A549 (cell line): ENCODE measurements around the gene PMIS2. TPM values are rescaled to one million over a fixed set of nuclear protein-coding genes. Genes with fewer than 3 reads are reported as not detected.

Source experiments
- ATAC-seq, 2 experiments: fragments of 200-7000 bp in 1 of 2; fragments of >200 bp in 1 of 2; cut with Nextera tagmentation in 1 of 2; cut with Tn5 transposase in 1 of 2; 3 replicates each; pipeline versions ENCODE4 v1.8.0 to v1.9.1; 2018 to 2020; ENCODE audit warnings: mild to moderate bottlenecking in 1 of 2, moderate library complexity in 1 of 2
- CTCF ChIA-PET: fragments of 300-600 bp; sonication (Branson Sonifier 250); formaldehyde crosslinking; extraction: SDS; loops from one replicate; lab custom pipeline; 2021; ENCODE audit warnings: antibody characterized with exemption, inconsistent platforms; lab: Yijun Ruan, JAX
- POLR2A ChIA-PET: fragments of 350-600 bp; formaldehyde crosslinking; extraction: SDS; loops from one replicate; lab custom pipeline; 2021; ENCODE audit warnings: antibody characterized with exemption, inconsistent platforms; lab: Yijun Ruan, JAX
- DNase-seq, 2 experiments: peaks; one replicate each; pipeline versions ENCODE4 v3.0.0 to v3.0.0-alpha.2; 2011 to 2016; ENCODE audit warnings: low read depth in 1 of 2, low spot score in 1 of 2
- FAIRE-seq: peaks from 2 replicates; lab custom pipeline; 2011; peaks lifted over from hg19 to GRCh38; lab: Jason Lieb, UNC
- H3K27ac ChIP-seq, 2 experiments: fragments of >200 bp; sonication (Bioruptor Twin); formaldehyde crosslinking; 3 replicates each; pipeline ENCODE4 v1.5.1; 2016 to 2017
- H3K4me1 ChIP-seq: fragments of >200 bp; sonication (Bioruptor Twin); formaldehyde crosslinking; 3 replicates; pipeline ENCODE4 v1.6.1; 2016
- H3K4me2 ChIP-seq: fragments of >200 bp; sonication (Bioruptor Twin); formaldehyde crosslinking; 3 replicates; pipeline ENCODE4 v1.6.1; 2016
- H3K4me3 ChIP-seq: fragments of >200 bp; sonication (Bioruptor Twin); formaldehyde crosslinking; 3 replicates; pipeline ENCODE4 v1.5.1; 2016
- H3K9me3 ChIP-seq: fragments of >200 bp; sonication (Bioruptor Twin); formaldehyde crosslinking; 3 replicates; pipeline ENCODE4 v1.6.1; 2016
- BHLHE40 ChIP-seq: IDR thresholded peaks from 2 replicates; pipeline ENCODE4 v1.6.1; 2012; ENCODE audit warnings: low read depth, low read length, inconsistent platforms
- CBX8 ChIP-seq: fragments of 200-600 bp; sonication (generic); IDR thresholded peaks from 2 replicates; pipeline ENCODE4 v1.6.1; 2016
- CEBPB ChIP-seq, 2 experiments: fragments of >200 bp in 1 of 2; sonication (Bioruptor Twin) in 1 of 2; formaldehyde crosslinking in 1 of 2; IDR thresholded peaks; 2 replicates each; pipeline ENCODE4 v1.6.1; 2012 to 2016
- CTCF ChIP-seq: fragments of >200 bp; sonication (Bioruptor Twin); formaldehyde crosslinking; IDR thresholded peaks from 3 replicates; pipeline ENCODE4 v1.5.1; 2016
- E2F6 ChIP-seq: IDR thresholded peaks from 2 replicates; pipeline ENCODE4 v1.6.1; 2012; ENCODE audit warnings: low read depth, borderline replicate concordance
- EHMT2 ChIP-seq: fragments of 200-600 bp; sonication (generic); IDR thresholded peaks from 2 replicates; pipeline ENCODE4 v1.6.1; 2016; ENCODE audit warnings: antibody characterized with exemption, low read depth, mild to moderate bottlenecking, moderate library complexity
- EP300 ChIP-seq, 2 experiments: fragments of >200 bp; sonication (Bioruptor Twin); formaldehyde crosslinking; IDR thresholded peaks; 2 replicates in 1 of 2; 3 replicates in 1 of 2; pipeline ENCODE4 v1.6.1; 2016 to 2017
- ESRRA ChIP-seq: fragments of 150-350 bp; IDR thresholded peaks from 2 replicates; pipeline ENCODE4 v1.6.1; 2014; ENCODE audit warnings: mild to moderate bottlenecking, low read length, borderline replicate concordance
- FOSB ChIP-seq: fragments of 250-450 bp; sonication (Bioruptor Pico); IDR thresholded peaks from 2 replicates; pipeline ENCODE4 v1.5.0; 2020; ENCODE audit warnings: mild to moderate bottlenecking, moderate library complexity
- FOXS1 ChIP-seq: fragments of 250-450 bp; sonication (Bioruptor Pico); IDR thresholded peaks from 2 replicates; pipeline ENCODE4 v1.5.0; 2020; ENCODE audit warnings: mild to moderate bottlenecking, moderate library complexity
- GATA3 ChIP-seq: IDR thresholded peaks from 2 replicates; pipeline ENCODE4 v1.6.1; 2012; ENCODE audit warnings: borderline replicate concordance
- HDAC2 ChIP-seq: fragments of 200-600 bp; sonication (generic); IDR thresholded peaks from 2 replicates; pipeline ENCODE4 v1.6.1; 2016
- HEYL ChIP-seq: fragments of 250-450 bp; sonication (Bioruptor Pico); IDR thresholded peaks from 2 replicates; pipeline ENCODE4 v1.8.0; 2021; ENCODE audit warnings: mild to moderate bottlenecking, moderate library complexity
- HOXA7 ChIP-seq: fragments of 250-450 bp; sonication (Bioruptor Pico); IDR thresholded peaks from 2 replicates; pipeline ENCODE4 v1.5.0; 2020; ENCODE audit warnings: mild to moderate bottlenecking, moderate library complexity
- HOXB13 ChIP-seq: fragments of 250-450 bp; sonication (Bioruptor Pico); IDR thresholded peaks from 2 replicates; pipeline ENCODE4 v1.5.0; 2020; ENCODE audit warnings: low read depth, mild to moderate bottlenecking, moderate library complexity
- HOXB5 ChIP-seq: fragments of 250-450 bp; sonication (Bioruptor Pico); IDR thresholded peaks from 2 replicates; pipeline ENCODE4 v1.5.0; 2020; ENCODE audit warnings: mild to moderate bottlenecking, moderate library complexity
- JUN ChIP-seq, 2 experiments: fragments of >200 bp; sonication (Bioruptor Twin); formaldehyde crosslinking; IDR thresholded peaks; 2 replicates in 1 of 2; 3 replicates in 1 of 2; pipeline ENCODE4 v1.6.1; 2016 to 2017
- JUNB ChIP-seq: fragments of >200 bp; sonication (Bioruptor Twin); formaldehyde crosslinking; IDR thresholded peaks from 2 replicates; pipeline ENCODE4 v1.6.1; 2016
- KDM1A ChIP-seq: fragments of 200-600 bp; sonication (generic); IDR thresholded peaks from 2 replicates; pipeline ENCODE4 v1.6.1; 2016; ENCODE audit warnings: low read depth, mild to moderate bottlenecking
- MAFK ChIP-seq: fragments of 450-650 bp; IDR thresholded peaks from 2 replicates; pipeline ENCODE4 v1.6.1; 2014; ENCODE audit not compliant: partially characterized antibody
- MAZ ChIP-seq: fragments of 150-350 bp; IDR thresholded peaks from 2 replicates; pipeline ENCODE4 v1.6.1; 2014; ENCODE audit warnings: antibody characterized with exemption, low read depth, low read length, borderline replicate concordance
- MYC ChIP-seq: IDR thresholded peaks from 2 replicates; pipeline ENCODE4 v1.6.1; 2012; ENCODE audit warnings: mild to moderate bottlenecking, inconsistent platforms, low read length, improper control_type of control experiment, borderline replicate concordance
- NFE2L2 ChIP-seq: fragments of 150-350 bp; conservative IDR thresholded peaks from 2 replicates; pipeline ENCODE4 v1.6.1; 2014; ENCODE audit warnings: low read length
- PBX3 ChIP-seq: IDR thresholded peaks from 2 replicates; pipeline ENCODE4 v1.6.1; 2012
- PHF8 ChIP-seq: fragments of 200-600 bp; sonication (generic); IDR thresholded peaks from 2 replicates; pipeline ENCODE4 v1.6.1; 2016; ENCODE audit warnings: low read depth, mild to moderate bottlenecking, antibody characterized with exemption, moderate library complexity, borderline replicate concordance
- POLR2A ChIP-seq: IDR thresholded peaks from 2 replicates; pipeline ENCODE4 v1.6.1; 2012; ENCODE audit warnings: mild to moderate bottlenecking, low read length
- POLR2AphosphoS2 ChIP-seq: conservative IDR thresholded peaks from 2 replicates; pipeline ENCODE4 v1.6.1; 2012; ENCODE audit warnings: low read length, improper control_type of control experiment, inconsistent platforms
- RAD21 ChIP-seq, 2 experiments: fragments of >200 bp in 1 of 2; sonication (Bioruptor Twin) in 1 of 2; formaldehyde crosslinking in 1 of 2; IDR thresholded peaks in 1 of 2; conservative IDR thresholded peaks in 1 of 2; 2 replicates in 1 of 2; 3 replicates in 1 of 2; pipeline ENCODE4 v1.6.1; 2012 to 2018; ENCODE audit warnings: inconsistent platforms in 1 of 2
- RFX5 ChIP-seq: fragments of 450-650 bp; IDR thresholded peaks from 2 replicates; pipeline ENCODE4 v1.7.1; 2014; ENCODE audit warnings: antibody characterized with exemption, mild to moderate bottlenecking, moderate library complexity
- RNF2 ChIP-seq: fragments of 200-600 bp; sonication (generic); IDR thresholded peaks from 2 replicates; pipeline ENCODE4 v1.6.1; 2016; ENCODE audit warnings: low read depth, mild to moderate bottlenecking, antibody characterized with exemption, moderate library complexity, borderline replicate concordance
- SMC3 ChIP-seq: fragments of >200 bp; sonication (Bioruptor Twin); formaldehyde crosslinking; IDR thresholded peaks from 3 replicates; pipeline ENCODE4 v1.6.1; 2018; ENCODE audit warnings: inconsistent platforms
- SREBF2 ChIP-seq: fragments of 450-650 bp; IDR thresholded peaks from 2 replicates; pipeline ENCODE4 v1.6.1; 2014; ENCODE audit warnings: mild to moderate bottlenecking, moderate library complexity
- TP53 ChIP-seq: fragments of 250-450 bp; sonication (Bioruptor Pico); IDR thresholded peaks from 2 replicates; pipeline ENCODE4 v1.5.0; 2021; ENCODE audit warnings: mild to moderate bottlenecking, moderate library complexity
- ZC3H11A ChIP-seq: fragments of 450-650 bp; IDR thresholded peaks from 2 replicates; pipeline ENCODE4 v1.6.1; 2014; ENCODE audit warnings: antibody characterized with exemption, mild to moderate bottlenecking
- ZSCAN20 ChIP-seq: fragments of 250-450 bp; sonication (Bioruptor Pico); IDR thresholded peaks from 2 replicates; pipeline ENCODE4 v1.8.0; 2022; ENCODE audit warnings: mild to moderate bottlenecking, moderate library complexity
- WGBS: methylation state at CpG from one replicate; pipeline ENCODE4 v1.1.6; 2017; ENCODE audit errors: missing lambda C conversion rate; 5-methylcytosine and 5-hydroxymethylcytosine counted together
- polyA plus RNA-seq, 4 experiments: library from polyadenylated mRNA; depleted of rRNA in 3 of 4; stranded (reverse); fragments of >200 nt; fragmentation: RNase III in 1 of 4; extraction: RNeasy Plus Mini Kit Qiagen cat#74134 plus additional on column Dnase treatment in 1 of 4; gene quantifications; 2 replicates in 3 of 4; 3 replicates in 1 of 4; pipeline ENCODE4 v1.2.3, GENCODE V29; 2011 to 2017
- TF ChIP-seq, protein P1 (sequence below): fragments of 250-450 bp; sonication (Bioruptor Pico); IDR thresholded peaks from 2 replicates; pipeline ENCODE4 v1.5.0; 2020; ENCODE audit warnings: low read depth, mild to moderate bottlenecking, moderate library complexity

Gene PMIS2
- polyA plus RNA-seq, 2 of the 4 experiments (the other 2 are of a cell fraction) = not detected

DNA sequence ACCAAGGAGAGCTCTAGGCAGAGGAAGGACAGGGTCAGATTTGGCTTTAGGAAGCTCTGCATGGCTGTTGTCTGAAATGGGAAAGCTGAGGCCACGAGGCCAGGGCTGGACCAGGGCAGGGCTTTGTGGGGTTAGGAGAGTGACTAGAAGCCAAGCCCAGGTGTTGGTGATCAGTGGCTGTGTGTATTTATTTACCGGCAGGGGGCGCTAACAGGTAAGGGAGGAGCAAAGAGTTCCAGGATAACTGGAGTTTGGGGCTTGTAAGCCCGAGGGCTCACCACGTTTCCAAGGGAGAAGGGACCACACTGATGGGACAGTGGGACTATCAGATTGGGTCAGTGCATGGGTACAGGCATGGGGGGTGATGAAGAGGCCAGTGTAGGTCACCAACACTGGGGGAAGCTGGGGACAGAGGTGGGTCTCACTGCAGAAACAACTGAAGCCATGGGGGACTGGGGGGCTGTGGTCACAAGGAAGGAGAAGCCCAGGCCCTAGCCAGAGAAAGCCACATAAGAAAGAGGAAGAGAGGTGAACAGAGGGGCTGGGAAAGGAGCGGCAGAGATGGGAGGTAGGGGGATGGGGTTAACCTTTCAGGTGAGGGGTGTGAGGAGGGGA lies 36.7 kb upstream of the PMIS2 start:
- H3K4me3 ChIP-seq = no peak overlapping the region
- TF ChIP-seq SREBF2 = no peak
- TF ChIP-seq TP53 (CRISPR knock-in tag) = no peak
- TF ChIP-seq PHF8 = no peak
- TF ChIP-seq EP300 (IDR thresholded peaks at IDR 0.05) = no peak
- TF ChIP-seq CEBPB (IDR thresholded peaks at IDR 0.05) = no peak
- TF ChIP-seq MYC = no peak
- no peak for TF ChIP-seq HDAC2
- peak; percentile 97 for TF ChIP-seq CTCF
- TF ChIP-seq HEYL (CRISPR knock-in tag) = no peak
- TF ChIP-seq RFX5 = 0 out of 2 replicates have a peak, but pooled peaks have one; percentile 57
- 0 out of 2 replicates have a peak, but pooled peaks have one; percentile 65 for TF ChIP-seq POLR2AphosphoS2
- no peak for TF ChIP-seq HOXA7 (CRISPR knock-in tag)
- TF ChIP-seq ZSCAN20 = no peak
- no peak for TF ChIP-seq KDM1A
- TF ChIP-seq FOXS1 (CRISPR knock-in tag) = no peak
- no peak for TF ChIP-seq EHMT2
- no peak for TF ChIP-seq ZC3H11A
- TF ChIP-seq, protein P1, sequence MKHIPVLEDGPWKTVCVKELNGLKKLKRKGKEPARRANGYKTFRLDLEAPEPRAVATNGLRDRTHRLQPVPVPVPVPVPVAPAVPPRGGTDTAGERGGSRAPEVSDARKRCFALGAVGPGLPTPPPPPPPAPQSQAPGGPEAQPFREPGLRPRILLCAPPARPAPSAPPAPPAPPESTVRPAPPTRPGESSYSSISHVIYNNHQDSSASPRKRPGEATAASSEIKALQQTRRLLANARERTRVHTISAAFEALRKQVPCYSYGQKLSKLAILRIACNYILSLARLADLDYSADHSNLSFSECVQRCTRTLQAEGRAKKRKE (CRISPR knock-in tag) = no peak
- TF ChIP-seq POLR2A = no peak
- TF ChIP-seq GATA3 = no peak
- TF ChIP-seq JUNB = no peak
- TF ChIP-seq CBX8 = no peak
- TF ChIP-seq JUN (IDR thresholded peaks at IDR 0.05) = 0 out of 5 replicates have a peak, but pooled peaks of 1 of the 2 experiments have one; percentile 9
- no peak for TF ChIP-seq HOXB13 (CRISPR knock-in tag)
- TF ChIP-seq PBX3 = no peak
- 0 out of 2 replicates have a peak, but pooled peaks have one; percentile 1 for TF ChIP-seq NFE2L2
- no peak for TF ChIP-seq FOSB (CRISPR knock-in tag)
- TF ChIP-seq RAD21 (conservative IDR thresholded peaks at IDR 0.05 in 1 of 2, IDR thresholded peaks at IDR 0.05 in 1 of 2) = peak; percentile 74 to 86
- no peak for TF ChIP-seq HOXB5
- no peak for TF ChIP-seq RNF2
- TF ChIP-seq BHLHE40 = no peak
- peak; percentile 68 for TF ChIP-seq SMC3
- TF ChIP-seq MAFK = no peak
- no peak for TF ChIP-seq ESRRA
- TF ChIP-seq MAZ = no peak
- no peak for TF ChIP-seq E2F6
- DNase-seq (peak; percentile 88 to 96), ATAC-seq (peak; percentile 21 to 60; a peak in 4 of 6 replicates), FAIRE-seq (peak; percentile 99)
- no peaks in the 10 kb centered on the region for H3K9me3 ChIP-seq
- H3K27ac ChIP-seq = no peak overlapping the region
- peaks cover 12% of the 10 kb centered on the region for H3K4me1 ChIP-seq
- ChIA-PET CTCF (interaction anchor here (0.6 to 5.1 kb wide), 71 partner anchors 9 to 436 kb away, joined by 3 to 81 read pairs (median 6); partner anchors contain the start of genes ATP4A, COX6B1, DMKN and HAUS5), POLR2A (interaction anchor here (2.6 kb wide), 1 partner anchor 8 kb away, joined by 7 read pairs; no protein-coding TSS in a partner anchor)
- H3K4me2 ChIP-seq = no peak overlapping the region
- WGBS = 23% methylated on average over 6 of the region's 6 CpGs
